BE2C (cell line): ENCODE results near the gene TLE7. TPM values are rescaled to one million over a fixed set of nuclear protein-coding genes. Genes with fewer than 3 reads are reported as not detected.

Experiments
- DNase-seq: peaks from one replicate; pipeline ENCODE4 v3.0.0-alpha.2; 2020
- H3K27me3 ChIP-seq: fragments of 250-450 bp; sonication (Bioruptor Pico); 2 replicates; pipeline ENCODE4 v1.5.1; 2020; ENCODE audit warnings: mild to moderate bottlenecking
- H3K36me3 ChIP-seq: fragments of 250-450 bp; sonication (Bioruptor Pico); 2 replicates; pipeline ENCODE4 v1.5.1; 2020; ENCODE audit warnings: mild to moderate bottlenecking
- H3K4me1 ChIP-seq: fragments of 250-450 bp; sonication (Bioruptor Pico); 2 replicates; pipeline ENCODE4 v1.5.1; 2020
- H3K4me3 ChIP-seq: 2 replicates; pipeline ENCODE4 v1.5.1; 2011; ENCODE audit warnings: low read depth, low read length
- H3K9me3 ChIP-seq: fragments of 250-450 bp; sonication (Bioruptor Pico); 2 replicates; pipeline ENCODE4 v1.5.1; 2020
- CTCF ChIP-seq: IDR thresholded peaks from 2 replicates; pipeline ENCODE4 v1.5.1; 2012; ENCODE audit warnings: mild to moderate bottlenecking, low read depth, low read length
- polyA plus RNA-seq: library from polyadenylated mRNA; unstranded; fragments of >200 nt; gene quantifications from one replicate; pipeline ENCODE4 v1.2.1, GENCODE V29; 2012; ENCODE audit warnings: low read depth, missing spikeins; ENCODE audit not compliant: insufficient read length, insufficient read depth

Gene TLE7
- not detected for polyA plus RNA-seq

GRCh38 chr16:71442051-71442440 lies at the start of gene TLE7:
Gene TLE7, minus strand, starts transcription at chr16:71442054. Its CDS starts 8,730 bp downstream, at chr16:71433324.
- TF ChIP-seq CTCF: no peak
- no peaks in the 10 kb centered on the region for H3K9me3 ChIP-seq
- DNase-seq: no peak
- no peaks in the 10 kb centered on the region for H3K36me3 ChIP-seq
- H3K4me3 ChIP-seq: no peak within 1 kb of the TSS
- H3K4me1 ChIP-seq: no peaks in the 10 kb centered on the region
- H3K27me3 ChIP-seq: no peaks in the 10 kb centered on the region

- Histone ChIP-seq H3K4me1 (no peaks in the 10 kb centered on the region), H3K4me3 (no peak overlapping the region), H3K36me3 (no peaks in the 10 kb centered on the region), H3K9me3 (no peaks in the 10 kb centered on the region), H3K27me3 (peaks cover 11% of the 10 kb centered on the region)
- no peak for DNase-seq
- no peak for TF ChIP-seq CTCF
Measured at GRCh38 chr16:71491054-71491453, 49.2 kb upstream of the TLE7 start.

DNA sequence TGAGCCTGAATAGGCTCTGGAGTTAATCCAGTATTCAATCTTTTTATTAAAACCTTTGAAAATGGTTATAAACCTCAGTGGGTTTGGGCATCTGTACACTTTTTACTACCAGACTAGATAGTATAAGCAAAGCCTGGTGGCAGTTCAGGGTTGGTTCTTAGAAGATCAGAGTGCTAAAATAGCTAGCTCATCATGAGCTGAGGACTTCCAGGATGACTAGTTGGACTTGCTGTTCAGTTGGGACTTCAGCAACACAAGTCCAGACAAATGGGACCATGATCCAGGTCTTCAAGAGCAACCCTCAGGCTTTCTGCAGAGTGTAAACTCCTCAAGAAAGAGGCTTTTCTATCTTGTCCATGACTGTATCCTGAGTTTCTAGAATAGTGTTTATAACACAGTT lies 48.5 kb upstream of the TLE7 start:
- H3K4me3 ChIP-seq: no peak overlapping the region
- no peak for DNase-seq
- no peaks in the 10 kb centered on the region for H3K36me3 ChIP-seq
- H3K4me1 ChIP-seq: no peaks in the 10 kb centered on the region
- no peak for TF ChIP-seq CTCF
- no peaks in the 10 kb centered on the region for H3K9me3 ChIP-seq
- peaks cover 11% of the 10 kb centered on the region for H3K27me3 ChIP-seq

- DNase-seq: no peak
- Histone ChIP-seq H3K4me3 (no peak within 1 kb of the TSS), H3K27me3 (peaks cover 11% of the 10 kb centered on the region), H3K4me1 (no peaks in the 10 kb centered on the region), H3K9me3 (no peaks in the 10 kb centered on the region), H3K36me3 (no peaks in the 10 kb centered on the region)
- TF ChIP-seq CTCF: no peak
Measured at GRCh38 chr16:71489122-71489521, 47.3 kb upstream of the TLE7 start, which contains the start of gene ZNF19. Gene ZNF19, minus strand, starts transcription at chr16:71489324. Its CDS starts 7,210 bp downstream, at chr16:71482114.

- Histone ChIP-seq H3K4me3 (peak overlapping the region; percentile 91), H3K27me3 (peaks cover 2% of the 10 kb centered on the region; the same call in 1 of the 2 replicates), H3K36me3 (no peaks in the 10 kb centered on the region), H3K4me1 (no peaks in the 10 kb centered on the region), H3K9me3 (no peaks in the 10 kb centered on the region)
- no peak for TF ChIP-seq CTCF
- peak; percentile 80 for DNase-seq
Measured at GRCh38 chr16:71484006-71484893, 42.4 kb upstream of the TLE7 start.

DNA sequence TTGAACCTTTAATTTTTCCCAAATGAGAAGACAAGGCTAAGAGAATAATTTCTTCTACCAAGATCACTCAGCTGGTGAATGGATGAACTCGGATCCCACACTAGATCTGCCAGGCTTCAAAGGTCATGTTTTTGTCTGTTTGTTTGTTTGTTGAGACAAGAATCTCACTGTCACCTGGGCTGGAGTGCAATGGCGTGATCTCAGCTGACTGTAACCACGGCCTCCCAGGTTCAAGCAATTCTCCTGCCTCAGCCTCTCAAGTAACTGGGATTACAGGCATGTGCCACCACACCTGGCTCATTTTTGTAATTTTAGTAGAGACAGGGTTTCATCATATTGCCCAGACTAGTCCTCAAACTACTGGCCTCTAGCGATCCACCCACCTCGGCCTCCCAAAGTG lies 40.7 kb upstream of the TLE7 start:
- Histone ChIP-seq H3K4me1 (no peaks in the 10 kb centered on the region), H3K36me3 (no peaks in the 10 kb centered on the region), H3K27me3 (no peaks in the 10 kb centered on the region), H3K4me3 (no peak overlapping the region), H3K9me3 (no peaks in the 10 kb centered on the region)
- no peak for DNase-seq
- no peak for TF ChIP-seq CTCF
